ENCODE measurements around the gene P2RY6. TPM values are rescaled to one million over a fixed set of nuclear protein-coding genes. Genes with fewer than 3 reads are reported as not detected.

P2RY6 gene
- polyA plus RNA-seq, 2 of the 4 experiments (the other 2 are of a cell fraction), result 6.8 to 8.8 TPM

GRCh38 chr11:73252577-73253191 is 19.5 kb upstream of the P2RY6 start:
- no peak for TF ChIP-seq SMC3 (IDR thresholded peaks at IDR 0.05)
- TF ChIP-seq BCL3 (IDR thresholded peaks at IDR 0.05), result no peak
- no peak for TF ChIP-seq KDM5A (IDR thresholded peaks at IDR 0.05)
- no peak for TF ChIP-seq USF2 (IDR thresholded peaks at IDR 0.05)
- TF ChIP-seq E2F6 (IDR thresholded peaks at IDR 0.05; ENCODE audit: borderline replicate concordance, low read depth), result no peak
- TF ChIP-seq POLR2AphosphoS2 (conservative IDR thresholded peaks at IDR 0.05; ENCODE audit: low read length), result no peak
- TF ChIP-seq CHD2 (IDR thresholded peaks at IDR 0.05; ENCODE audit: low read length, partially characterized antibody), result no peak
- no peak overlapping the region for H3K4me2 ChIP-seq
- peaks cover 14% of the 10 kb centered on the region for H3K4me1 ChIP-seq
- no peak overlapping the region for H3K27ac ChIP-seq
- H3K4me3 ChIP-seq, result no peak overlapping the region
- H3K9me3 ChIP-seq, result no peaks in the 10 kb centered on the region
- POLR2A ChIA-PET, result interaction anchor here (0.6 kb wide), 1 partner anchor 110 kb away, joined by 5 read pairs; the partner anchor contains the start of gene FCHSD2
- 57% methylated on average over 4 of the region's 4 CpGs for WGBS (ENCODE audit: missing lambda C conversion rate)
- CTCF ChIA-PET, result interaction anchor here (0.6 to 1.3 kb wide), 7 partner anchors 10 to 127 kb away, joined by 3 to 4 read pairs (median 3); partner anchors contain the start of gene P2RY6
- DNase-seq (ENCODE audit: low read depth in 1 of 2, low spot score in 1 of 2), result peak in 1 of 2 experiments; percentile 58
- peak; percentile 70 to 82 for ATAC-seq
- FAIRE-seq, result no peak

GRCh38 chr11:73257342-73258103 is 14.6 kb upstream of the P2RY6 start:
- H3K27ac ChIP-seq, result peak overlapping the region; percentile 51 to 85
- no peaks in the 10 kb centered on the region for H3K9me3 ChIP-seq
- ATAC-seq, result peak; percentile 66 to 90
- no peak overlapping the region for H3K4me3 ChIP-seq
- peaks cover 17% of the 10 kb centered on the region for H3K4me1 ChIP-seq
- POLR2A ChIA-PET, result interaction anchor here (1.0 to 1.1 kb wide), 2 partner anchors 12 to 15 kb away, joined by 3 to 4 read pairs; partner anchors contain the start of gene P2RY6
- peak in 1 of 2 experiments; percentile 77 for DNase-seq (ENCODE audit: low read depth in 1 of 2, low spot score in 1 of 2)
- TF ChIP-seq RNF2 (IDR thresholded peaks at IDR 0.05; ENCODE audit: borderline replicate concordance, low read depth), result no peak
- no peak for TF ChIP-seq HOXB5 (CRISPR knock-in tag; IDR thresholded peaks at IDR 0.05)
- no peak for TF ChIP-seq TP53 (CRISPR knock-in tag; IDR thresholded peaks at IDR 0.05)
- TF ChIP-seq ATOH8 (CRISPR knock-in tag; IDR thresholded peaks at IDR 0.05; ENCODE audit: low read depth), result no peak
- TF ChIP-seq FOSL2 (IDR thresholded peaks at IDR 0.05), result no peak
- peak; percentile 48 for TF ChIP-seq FOSL2 (CRISPR knock-in tag; IDR thresholded peaks at IDR 0.05)
- 0 out of 2 replicates have a peak, but pooled peaks have one; percentile 9 for TF ChIP-seq HOXB13 (CRISPR knock-in tag; IDR thresholded peaks at IDR 0.05; ENCODE audit: low read depth)
- no peak for TF ChIP-seq EHMT2 (IDR thresholded peaks at IDR 0.05; ENCODE audit: low read depth)
- TF ChIP-seq NR3C1 (IDR thresholded peaks at IDR 0.05), result no peak
- TF ChIP-seq NFE2L2 (conservative IDR thresholded peaks at IDR 0.05; ENCODE audit: low read length), result no peak
- TF ChIP-seq JUN (IDR thresholded peaks at IDR 0.05), result no peak
- TF ChIP-seq SREBF2 (IDR thresholded peaks at IDR 0.05), result no peak
- WGBS (ENCODE audit: missing lambda C conversion rate), result 33% methylated on average over 6 of the region's 6 CpGs
- peak overlapping the region; percentile 29 for H3K4me2 ChIP-seq
- CTCF ChIA-PET, result interaction anchor here (0.6 to 4.7 kb wide), 9 partner anchors 10 to 355 kb away, joined by 3 to 46 read pairs (median 4); partner anchors contain the start of gene P2RY6
- FAIRE-seq, result no peak
